GM10847 (cell line): ENCODE data around the gene ECM2.

Experiments used
- POLR2A ChIP-seq: IDR thresholded peaks from 2 replicates; pipeline ENCODE4 v1.6.1; 2011; ENCODE audit not compliant: insufficient read length; ENCODE audit errors: extremely low read depth

ECM2 gene

GRCh38 chr9:92535940-92536850, at the start of gene ECM2:
Gene ECM2, minus strand, starts transcription at chr9:92535990. Its CDS starts 13,124 bp downstream, at chr9:92522866.
- TF ChIP-seq POLR2A, result no peak

- no peak for TF ChIP-seq POLR2A
These were observed 40.4 kb upstream of the ECM2 start for GRCh38 chr9:92576175-92576574.

DNA sequence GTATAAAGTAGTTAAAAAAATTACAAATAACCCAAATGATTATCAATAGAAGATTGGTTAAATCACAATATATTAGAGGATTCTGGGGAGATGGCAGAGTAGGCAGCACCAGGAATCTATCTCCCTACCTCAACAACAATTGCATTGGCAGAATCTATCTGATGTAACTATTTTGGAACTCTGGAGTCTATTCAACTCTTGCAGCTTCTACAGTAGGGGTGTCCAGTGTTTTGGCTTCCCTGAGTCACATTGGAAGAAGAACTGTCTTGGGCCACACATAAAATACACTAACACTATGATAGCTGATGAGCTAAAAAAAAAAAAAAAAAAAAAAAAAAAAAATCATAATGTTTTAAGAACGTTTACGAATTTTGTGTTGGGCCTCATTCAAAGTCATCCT, 29.2 kb upstream of the ECM2 start:
- TF ChIP-seq POLR2A, result no peak

DNA sequence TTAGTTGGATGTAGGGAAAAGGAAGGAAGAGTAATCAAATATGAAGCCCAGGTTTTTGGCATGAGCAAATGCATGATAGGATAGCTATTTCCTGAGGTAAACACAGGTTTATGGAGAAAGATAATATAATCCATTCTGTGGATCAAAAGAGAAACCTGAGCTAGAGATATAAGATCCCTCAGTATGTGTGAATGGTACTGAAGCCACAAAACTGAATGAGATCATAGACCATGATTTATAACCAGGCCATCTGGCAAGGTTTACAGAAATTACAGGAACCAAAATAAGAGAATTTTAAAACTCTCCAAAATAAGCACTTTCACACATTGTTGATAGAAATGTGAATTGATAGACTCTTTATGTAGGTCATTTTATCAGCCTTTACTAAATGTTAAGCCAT, 28.7 kb upstream of the ECM2 start:
- no peak for TF ChIP-seq POLR2A

GRCh38 chr9:92563116-92564100, 27.6 kb upstream of the ECM2 start:
- TF ChIP-seq POLR2A, result no peak

DNA sequence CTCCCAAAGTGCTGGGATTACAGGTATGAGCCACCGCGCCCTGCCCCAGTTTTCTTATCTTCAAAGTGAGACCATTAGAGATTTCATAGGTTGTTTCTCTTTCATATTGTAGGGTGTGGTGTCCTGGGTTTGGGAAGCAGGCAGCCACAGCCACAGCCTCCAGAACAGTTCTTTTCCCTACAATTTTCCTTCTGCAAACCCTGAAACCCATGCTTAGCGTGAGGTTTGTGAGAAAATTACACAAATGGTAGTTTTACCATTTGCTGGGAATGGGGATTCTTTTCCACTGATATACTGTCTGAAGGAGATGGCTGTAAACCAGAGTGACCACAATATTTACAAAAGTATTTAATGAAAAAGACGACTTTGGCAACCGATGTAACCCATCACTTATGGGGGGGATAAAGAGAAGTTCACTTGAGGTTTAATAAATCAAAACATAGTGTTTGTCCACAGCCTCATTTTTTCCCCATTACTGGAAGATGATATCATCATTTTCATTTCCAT, 26.7 kb upstream of the ECM2 start:
- no peak for TF ChIP-seq POLR2A

GRCh38 chr9:92561374-92562330, 25.9 kb upstream of the ECM2 start:
- no peak for TF ChIP-seq POLR2A

DNA sequence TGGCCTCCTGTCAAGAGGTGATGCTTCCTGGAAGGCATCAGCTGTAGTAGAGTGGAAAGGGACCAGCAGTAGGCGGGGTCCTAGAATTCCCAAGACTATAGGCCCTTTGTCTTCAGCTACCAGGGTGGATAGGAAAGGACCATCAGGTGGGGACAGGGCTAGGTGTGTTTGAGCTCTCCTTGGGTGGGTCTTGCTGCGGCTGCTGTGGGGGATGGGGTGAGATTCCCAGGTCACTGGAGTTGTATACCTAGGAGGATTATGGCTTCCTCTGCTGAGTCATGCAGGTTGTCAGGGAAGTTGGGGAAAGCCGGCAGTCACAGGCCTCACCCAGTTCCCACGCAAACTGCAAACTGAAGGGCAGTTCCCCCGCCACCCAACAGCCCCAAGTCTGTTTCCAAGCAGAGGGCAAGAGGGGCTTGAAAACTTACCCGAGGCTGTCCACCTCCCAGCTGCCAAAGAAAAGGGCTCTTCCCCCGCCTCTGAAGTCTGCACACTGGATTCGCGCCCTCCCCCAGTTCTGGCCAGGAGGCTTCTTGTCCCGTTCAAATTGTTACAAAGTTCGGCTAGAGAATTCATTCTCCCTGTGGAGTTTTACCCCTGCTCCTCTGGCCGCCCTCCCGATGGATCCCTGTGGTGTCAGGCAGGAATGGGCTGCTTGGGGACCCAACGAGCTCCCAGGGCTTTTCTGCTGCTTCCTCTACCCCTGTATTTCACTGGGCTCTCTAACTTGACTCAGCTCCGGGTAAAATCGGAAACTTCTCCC, 23.0 kb upstream of the ECM2 start:
- no peak for TF ChIP-seq POLR2A

DNA sequence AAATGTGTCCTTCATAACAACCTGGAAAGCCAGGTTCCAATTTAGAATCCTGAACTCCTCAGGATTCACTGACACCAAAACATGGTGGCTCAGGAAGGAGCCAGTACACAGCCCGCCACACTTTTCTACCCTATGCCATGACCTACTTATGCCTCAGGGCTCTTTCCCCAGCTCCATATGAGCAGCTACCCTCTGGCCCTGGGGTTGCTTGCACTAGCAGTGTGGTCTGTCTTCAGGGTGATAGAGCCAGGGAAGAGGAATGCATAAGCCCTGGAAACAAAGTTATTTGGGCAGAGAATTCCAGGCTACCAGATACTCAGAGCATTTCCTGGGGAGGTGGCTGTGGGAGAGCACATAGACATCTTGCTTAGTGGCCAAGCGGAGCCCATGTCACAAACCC, 15.0 kb upstream of the ECM2 start:
- TF ChIP-seq POLR2A, result no peak

GRCh38 chr9:92547356-92547755, 11.6 kb upstream of the ECM2 start:
- no peak for TF ChIP-seq POLR2A

GRCh38 chr9:92545002-92545510, 9.3 kb upstream of the ECM2 start:
- TF ChIP-seq POLR2A, result no peak

DNA sequence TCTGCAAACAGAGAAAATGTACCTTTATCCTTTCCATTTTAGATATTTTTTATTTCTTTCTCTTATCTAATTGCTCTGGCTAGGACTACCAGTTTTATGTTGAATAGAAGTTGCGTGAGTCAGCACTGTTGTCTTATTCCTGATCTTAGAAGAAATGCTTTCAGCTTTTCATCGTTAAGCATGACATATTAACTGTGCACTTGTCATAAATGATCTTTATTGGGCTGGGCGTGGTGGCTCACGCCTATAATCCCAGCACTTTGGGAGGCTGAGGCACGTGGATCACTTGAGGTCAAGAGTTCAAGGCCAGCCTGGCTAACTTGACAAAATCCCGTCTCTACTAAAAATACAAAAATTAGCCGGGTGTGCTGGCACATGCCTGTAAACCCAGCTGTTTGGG, 8.2 kb upstream of the ECM2 start:
- no peak for TF ChIP-seq POLR2A

DNA sequence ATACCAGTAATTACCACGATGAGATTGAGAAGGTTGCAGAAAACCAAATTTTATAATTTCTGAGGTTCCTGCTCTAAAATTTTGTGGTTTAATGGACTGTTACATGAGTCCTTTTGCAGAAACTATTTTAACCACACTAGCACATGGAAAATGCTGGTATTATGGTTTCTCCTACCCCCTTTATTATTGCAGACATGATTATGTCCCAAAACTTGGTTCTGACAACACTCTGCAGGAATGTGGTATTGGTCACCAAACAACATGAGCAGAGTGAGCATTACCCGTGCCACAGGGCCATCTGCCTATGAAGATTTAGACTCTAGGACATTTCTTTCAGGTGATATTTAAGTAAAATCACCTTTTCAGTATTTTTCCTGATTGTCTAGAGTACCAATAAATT, 2.8 kb upstream of the ECM2 start:
- TF ChIP-seq POLR2A, result no peak

- no peak for TF ChIP-seq POLR2A
These were observed 1.1 kb downstream of the ECM2 start for GRCh38 chr9:92534674-92535073.

GRCh38 chr9:92534204-92534603, 1.6 kb downstream of the ECM2 start:
- TF ChIP-seq POLR2A, result no peak
